NCI-H2171 treated with DMSO at 0.1 percent for 48 hours (cell line): ENCODE data around the gene A4GALT.

Experiments
- DNase-seq: peaks from one replicate; lab custom pipeline; 2025; lab: John Stamatoyannopoulos, UW

Gene A4GALT

GRCh38 chr22:42648368-42649245, 72.1 kb downstream of the A4GALT start:
- DNase-seq, result no peak

- DNase-seq, result no peak
Measured at GRCh38 chr22:42648017-42648367, 72.7 kb downstream of the A4GALT start.

GRCh38 chr22:42646569-42647525, 73.8 kb downstream of the A4GALT start:
- DNase-seq, result no peak

GRCh38 chr22:42645938-42646568, 74.6 kb downstream of the A4GALT start:
- no peak for DNase-seq

- no peak for DNase-seq
Measured at GRCh38 chr22:42645341-42645937, 75.2 kb downstream of the A4GALT start.

- no peak for DNase-seq
Measured at GRCh38 chr22:42644422-42645340, 76.0 kb downstream of the A4GALT start.

- DNase-seq, result no peak
Measured at GRCh38 chr22:42643634-42644421, 76.8 kb downstream of the A4GALT start.

GRCh38 chr22:42642806-42643633, 77.7 kb downstream of the A4GALT start:
- no peak for DNase-seq
